GM21447 (cell line): ENCODE results near the gene NR1H4.
"Not testable (repeated sequence)": the region's sequence is repeated elsewhere in the genome, so short reads cannot be mapped to it uniquely, and the experiment has no call there.

ENCODE experiments used
- ATAC-seq: cut with Tn5 transposase; IDR thresholded peaks from one replicate; pipeline ENCODE4 v1.9.1; 2021; ENCODE audit not compliant: unreplicated experiment

The NR1H4 gene

GRCh38 chr12:100508751-100509150 lies 35.1 kb downstream of the NR1H4 start:
- no peak for ATAC-seq

- no peak for ATAC-seq
Measured at GRCh38 chr12:100512692-100513091, 39.0 kb downstream of the NR1H4 start.

GRCh38 chr12:100515968-100516367 lies 42.3 kb downstream of the NR1H4 start:
- ATAC-seq: no peak

GRCh38 chr12:100518376-100518775 lies 44.7 kb downstream of the NR1H4 start:
- ATAC-seq: no peak

GRCh38 chr12:100520048-100520769 lies 46.5 kb downstream of the NR1H4 start:
- ATAC-seq: no peak

GRCh38 chr12:100521958-100522357 lies 48.3 kb downstream of the NR1H4 start:
- ATAC-seq: no peak

GRCh38 chr12:100528034-100528433 lies 54.4 kb downstream of the NR1H4 start:
- no peak for ATAC-seq

- no peak for ATAC-seq
Measured at GRCh38 chr12:100528471-100529127, 54.9 kb downstream of the NR1H4 start.

GRCh38 chr12:100529756-100530350 lies 56.2 kb downstream of the NR1H4 start:
- no peak for ATAC-seq

DNA sequence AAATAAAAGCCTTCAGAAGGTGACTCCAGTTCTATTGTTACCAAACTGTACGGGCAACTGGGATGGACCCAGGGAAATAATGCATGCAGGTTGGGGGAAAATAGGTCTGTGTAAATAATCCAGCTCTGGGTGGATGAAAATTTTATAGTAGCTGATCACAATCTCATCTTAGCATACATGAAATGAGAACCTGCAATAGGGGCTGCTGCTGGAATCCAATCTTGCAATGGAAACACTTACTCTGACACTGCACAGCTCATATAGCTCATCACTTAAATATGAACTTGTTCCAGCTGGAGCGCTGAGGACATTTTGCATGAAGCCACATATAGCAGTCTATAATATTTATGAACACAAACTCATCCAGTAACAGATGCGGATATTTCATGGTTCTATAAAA lies 59.7 kb downstream of the NR1H4 start:
- ATAC-seq: no peak

- no peak for ATAC-seq
Measured at GRCh38 chr12:100534625-100535227, 61.1 kb downstream of the NR1H4 start.

- no peak for ATAC-seq
Measured at GRCh38 chr12:100539202-100539601, 65.5 kb downstream of the NR1H4 start.

DNA sequence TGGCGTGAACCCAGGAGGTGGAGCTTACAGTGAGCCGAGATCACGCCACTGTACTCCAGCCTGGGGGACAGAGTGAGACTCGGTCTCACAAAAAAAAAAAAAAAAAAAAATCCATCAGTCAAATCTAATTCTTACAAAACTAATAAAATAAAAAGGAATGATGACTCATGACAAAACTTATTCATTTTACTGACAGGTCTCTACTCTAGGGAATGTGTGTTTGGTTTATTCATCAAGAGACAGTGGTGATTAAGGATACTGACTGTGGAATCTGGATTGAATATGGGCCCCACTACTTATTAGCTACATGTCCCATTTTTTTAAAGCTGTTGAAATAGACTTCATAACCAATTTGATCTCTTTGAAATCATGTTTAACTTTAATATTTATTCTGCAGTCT lies 70.5 kb downstream of the NR1H4 start:
- no peak for ATAC-seq

DNA sequence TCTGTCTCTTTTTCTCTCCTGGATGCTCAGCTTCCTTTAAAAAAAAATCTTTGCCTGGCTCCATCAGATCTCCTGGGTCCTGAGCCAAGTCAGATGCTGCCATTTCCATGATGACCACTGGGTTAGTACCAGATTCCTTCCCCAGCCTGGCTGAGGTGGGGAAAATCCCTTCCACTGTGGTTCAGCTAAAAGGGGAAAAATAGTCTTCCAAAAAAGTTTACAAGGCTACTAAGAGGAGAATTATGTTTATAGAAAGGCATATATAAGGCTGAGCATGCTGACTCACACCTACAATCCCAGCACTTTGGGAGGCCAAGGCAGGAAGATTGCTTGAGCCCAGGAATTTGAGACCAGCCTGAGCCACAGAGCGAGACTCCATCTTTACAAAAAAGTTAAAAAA lies 71.4 kb downstream of the NR1H4 start:
- no peak for ATAC-seq

GRCh38 chr12:100553936-100554335 lies 80.3 kb downstream of the NR1H4 start:
- no peak for ATAC-seq

DNA sequence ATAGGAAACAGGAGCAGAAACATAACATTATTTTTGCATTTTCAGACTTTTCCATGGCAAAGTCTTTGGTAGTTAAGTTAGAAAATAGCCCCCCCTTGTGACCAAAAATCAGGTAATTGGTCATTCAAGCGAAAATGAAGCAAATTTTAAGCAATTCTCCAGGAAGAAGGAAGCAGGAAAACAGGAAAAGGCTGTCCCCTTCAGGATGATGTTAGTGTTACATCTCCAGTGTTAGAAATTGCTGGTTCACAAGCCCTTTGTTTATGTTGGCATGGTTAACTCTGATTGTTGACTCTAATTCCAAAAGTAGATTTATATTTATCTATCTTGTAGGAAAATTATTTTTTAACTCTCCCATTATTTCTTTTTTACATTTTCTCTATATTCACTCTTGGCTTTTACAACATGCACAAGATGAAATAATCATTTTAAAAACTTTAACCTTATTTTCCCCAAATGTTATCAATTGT lies 81.0 kb downstream of the NR1H4 start:
- ATAC-seq: no peak

GRCh38 chr12:100555722-100556121 lies 82.1 kb downstream of the NR1H4 start:
- no peak for ATAC-seq

DNA sequence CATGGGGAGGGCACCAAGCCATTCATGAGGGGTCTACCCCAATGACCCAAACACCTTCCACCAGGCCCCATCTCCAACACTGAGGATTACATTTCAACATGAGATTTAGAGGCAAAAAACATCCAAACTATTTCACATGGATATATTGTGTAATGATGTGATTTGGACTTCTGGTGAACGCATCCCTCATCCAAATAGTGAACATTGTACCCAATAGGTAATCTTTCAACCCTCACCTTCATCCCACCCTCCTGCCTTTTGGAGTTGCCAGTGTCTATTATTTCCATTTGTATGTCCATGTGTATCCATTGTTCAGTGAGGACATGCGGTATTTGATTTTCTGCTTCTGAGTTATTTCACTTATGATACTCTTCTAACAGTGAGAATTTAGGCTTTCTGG lies 83.7 kb downstream of the NR1H4 start:
- ATAC-seq: no peak

- not testable (repeated sequence) for ATAC-seq
Measured at GRCh38 chr12:100559261-100559660, 85.6 kb downstream of the NR1H4 start.

DNA sequence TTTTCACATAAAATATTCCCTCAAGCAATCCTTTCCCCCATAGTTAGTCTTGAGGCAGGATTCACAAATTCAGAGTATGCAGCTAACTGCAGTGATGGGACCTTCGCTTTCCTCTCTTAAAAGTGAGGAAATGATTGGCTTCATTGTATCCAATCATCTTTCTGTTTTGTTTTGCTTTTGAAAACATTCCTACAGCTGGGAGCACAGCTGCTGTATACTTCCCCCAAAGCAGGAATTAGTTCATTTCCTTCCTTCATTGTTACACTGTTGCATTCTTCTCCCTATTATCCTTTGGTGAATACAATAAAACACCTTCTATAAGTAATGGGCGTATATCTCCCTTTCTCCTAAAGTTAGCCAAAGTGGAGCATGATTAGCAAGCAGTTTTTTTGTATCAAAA lies 90.4 kb downstream of the NR1H4 start:
- no peak for ATAC-seq

DNA sequence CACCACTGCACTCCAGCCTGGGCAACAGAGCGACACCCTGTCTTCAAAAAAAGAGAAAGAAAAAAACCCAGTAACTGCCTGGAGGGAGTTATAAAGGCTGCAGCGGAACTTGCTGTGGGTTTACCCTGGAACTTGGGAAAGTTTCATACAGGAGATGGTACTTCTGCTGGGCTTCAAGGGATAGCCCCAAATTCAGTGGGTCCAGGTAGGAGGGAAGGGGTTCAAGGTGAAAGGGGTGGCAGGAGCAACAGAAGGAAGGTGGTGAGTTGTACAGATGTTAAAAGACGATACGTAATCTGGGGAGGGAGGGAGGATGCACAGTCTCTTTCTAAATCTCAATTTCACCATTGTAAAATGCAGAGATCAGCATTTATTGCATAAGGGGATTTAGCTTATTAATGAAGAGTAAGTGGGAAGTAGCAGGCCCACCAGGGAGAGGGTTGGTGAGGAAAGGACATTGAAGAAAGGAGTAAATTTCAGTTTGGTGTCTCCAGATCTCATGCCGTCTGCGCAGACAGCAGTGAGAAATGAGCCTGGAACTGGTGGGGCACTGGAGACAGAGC lies 91.3 kb downstream of the NR1H4 start:
- ATAC-seq: no peak
